Glutamatergic neuron (in vitro differentiated cells): ENCODE results near the gene MAP2K7. TPM values are rescaled to one million over a fixed set of nuclear protein-coding genes. Genes with fewer than 3 reads are reported as not detected.
A peak's percentile ranks its signal among the peaks of the same experiment; 100 is the strongest.
"Not testable (repeated sequence)": the region's sequence is repeated elsewhere in the genome, so short reads cannot be mapped to it uniquely, and the experiment has no call there.

Source experiments
- DNase-seq: peaks from one replicate; pipeline ENCODE4 v3.0.0; 2022
- H3K27ac Mint-ChIP-seq: one replicate; pipeline ENCODE4 v1.8.0; 2020; ENCODE audit warnings: mild to moderate bottlenecking, mixed read lengths, inconsistent platforms; ENCODE audit not compliant: unreplicated experiment
- H3K27me3 Mint-ChIP-seq: one replicate; pipeline ENCODE4 v1.8.0; 2020; ENCODE audit warnings: mild to moderate bottlenecking, moderate library complexity, mixed read lengths, inconsistent platforms; ENCODE audit not compliant: unreplicated experiment
- H3K36me3 Mint-ChIP-seq: one replicate; pipeline ENCODE4 v1.8.0; 2020; ENCODE audit warnings: mild to moderate bottlenecking, mixed read lengths, inconsistent platforms; ENCODE audit not compliant: unreplicated experiment
- H3K4me1 Mint-ChIP-seq: one replicate; pipeline ENCODE4 v1.8.0; 2020; ENCODE audit warnings: mild to moderate bottlenecking, low read depth, mixed read lengths, inconsistent platforms; ENCODE audit not compliant: unreplicated experiment
- H3K4me3 Mint-ChIP-seq: one replicate; pipeline ENCODE4 v1.8.0; 2020; ENCODE audit warnings: mild to moderate bottlenecking, mixed read lengths, inconsistent platforms; ENCODE audit not compliant: unreplicated experiment
- H3K9me3 Mint-ChIP-seq: one replicate; pipeline ENCODE4 v1.8.0; 2020; ENCODE audit warnings: mild to moderate bottlenecking, moderate library complexity, mixed read lengths, inconsistent platforms; ENCODE audit not compliant: unreplicated experiment
- CTCF ChIP-seq: fragments of 200-600 bp; sonication (generic); IDR thresholded peaks from one replicate; pipeline ENCODE4 v1.5.0; 2021; ENCODE audit not compliant: partially characterized antibody, unreplicated experiment
- total RNA-seq: library from RNA; stranded (reverse); fragmentation: NEBNext Ultra II Directional; extraction: Animal tissue kit (Norgen Biotek cat#: 25700); gene quantifications from one replicate; pipeline ENCODE4 v1.2.1, GENCODE V29; 2021; ENCODE audit not compliant: unreplicated experiment

Gene MAP2K7
- total RNA-seq, 1 donor from 2014 or later: 44.2 TPM

- no peak for DNase-seq
- H3K27ac Mint-ChIP-seq: no peak overlapping the region
- H3K4me3 Mint-ChIP-seq: peak overlapping the region; percentile 38
- H3K9me3 Mint-ChIP-seq: peaks cover 3% of the 10 kb centered on the region
- no peaks in the 10 kb centered on the region for H3K4me1 Mint-ChIP-seq
- TF ChIP-seq CTCF: no peak
- peaks cover 6% of the 10 kb centered on the region for H3K27me3 Mint-ChIP-seq
- H3K36me3 Mint-ChIP-seq: no peaks in the 10 kb centered on the region
Measured at GRCh38 chr19:7888826-7889217, 14.9 kb upstream of the MAP2K7 start.

GRCh38 chr19:7893362-7894101, 10.1 kb upstream of the MAP2K7 start:
- not testable (repeated sequence) for H3K4me3 Mint-ChIP-seq, H3K4me1 Mint-ChIP-seq, H3K27ac Mint-ChIP-seq, H3K36me3 Mint-ChIP-seq, H3K9me3 Mint-ChIP-seq, H3K27me3 Mint-ChIP-seq, DNase-seq

GRCh38 chr19:7894612-7895309, 8.9 kb upstream of the MAP2K7 start:
- no peaks in the 10 kb centered on the region for H3K9me3 Mint-ChIP-seq
- H3K27ac Mint-ChIP-seq: no peak overlapping the region
- H3K27me3 Mint-ChIP-seq: peaks cover 2% of the 10 kb centered on the region
- no peak overlapping the region for H3K4me3 Mint-ChIP-seq
- no peak for TF ChIP-seq CTCF
- no peaks in the 10 kb centered on the region for H3K36me3 Mint-ChIP-seq
- no peaks in the 10 kb centered on the region for H3K4me1 Mint-ChIP-seq
- no peak for DNase-seq

GRCh38 chr19:7895565-7895964, 8.1 kb upstream of the MAP2K7 start:
- Mint-ChIP-seq H3K4me1 (no peaks in the 10 kb centered on the region), H3K27me3 (peaks cover 3% of the 10 kb centered on the region), H3K27ac (no peak overlapping the region), H3K36me3 (no peaks in the 10 kb centered on the region), H3K9me3 (no peaks in the 10 kb centered on the region), H3K4me3 (no peak overlapping the region)
- no peak for DNase-seq
- TF ChIP-seq CTCF: no peak

GRCh38 chr19:7897292-7897691, 6.4 kb upstream of the MAP2K7 start:
- no peak for TF ChIP-seq CTCF
- Mint-ChIP-seq H3K4me1 (no peaks in the 10 kb centered on the region), H3K4me3 (no peak overlapping the region), H3K9me3 (no peaks in the 10 kb centered on the region), H3K36me3 (no peaks in the 10 kb centered on the region), H3K27me3 (peaks cover 4% of the 10 kb centered on the region), H3K27ac (no peak overlapping the region)
- no peak for DNase-seq
